Ishikawa (cell line): Measurements from ENCODE around the gene PDSS2.

Experiments used
- NFIC ChIP-seq: IDR thresholded peaks from 2 replicates; pipeline ENCODE4 v1.6.1; 2012
- RAD21 ChIP-seq: IDR thresholded peaks from 2 replicates; pipeline ENCODE4 v1.6.1; 2012; ENCODE audit warnings: low read depth
- TF ChIP-seq, protein P1 (sequence below): IDR thresholded peaks from 2 replicates; pipeline ENCODE4 v1.6.1; 2012

DNA sequence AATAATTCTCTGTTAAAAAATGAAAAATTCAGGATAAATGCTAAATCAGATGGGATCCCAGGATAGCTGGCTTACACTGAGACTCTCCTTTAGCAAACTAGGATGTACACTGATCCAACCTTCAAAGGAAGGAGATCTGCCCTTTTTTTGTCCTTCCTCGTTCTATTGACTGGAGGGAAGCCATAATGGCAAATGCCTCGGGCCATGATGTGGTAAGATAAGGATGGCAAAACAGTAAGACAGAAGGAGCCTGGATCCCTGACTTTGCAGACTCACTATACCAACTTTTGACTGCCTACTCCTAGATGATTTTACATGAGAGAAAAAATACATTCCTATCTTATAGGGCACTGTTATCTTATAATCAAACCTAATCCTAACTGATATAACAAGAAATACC lies 187.1 kb downstream of the PDSS2 start:
- TF ChIP-seq, protein P1, sequence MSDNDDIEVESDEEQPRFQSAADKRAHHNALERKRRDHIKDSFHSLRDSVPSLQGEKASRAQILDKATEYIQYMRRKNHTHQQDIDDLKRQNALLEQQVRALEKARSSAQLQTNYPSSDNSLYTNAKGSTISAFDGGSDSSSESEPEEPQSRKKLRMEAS: no peak
- TF ChIP-seq NFIC (no peak), RAD21 (no peak)
